ENCODE data around the gene TADA2A.

Gene TADA2A

DNA sequence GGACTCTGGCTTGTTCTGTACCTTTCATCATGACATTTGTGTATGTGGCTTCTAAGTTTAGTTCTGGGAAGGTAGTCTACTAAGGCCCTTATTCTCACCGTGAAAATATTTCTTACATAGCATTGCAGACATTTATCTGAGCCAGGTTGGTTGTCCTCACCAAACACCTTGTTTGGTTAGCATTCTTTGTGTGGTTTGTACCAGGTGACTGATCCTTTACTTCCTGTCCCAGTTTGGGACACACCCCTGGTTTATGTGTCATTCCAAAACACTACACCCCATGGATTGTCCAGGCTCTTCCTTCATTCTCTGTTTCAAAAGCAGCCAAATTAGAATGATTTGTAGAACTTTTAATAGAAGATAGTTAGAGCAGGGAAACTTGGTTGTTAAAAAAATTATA is 59.8 kb downstream of the TADA2A start:
- no peaks in the 10 kb centered on the region for H3K27me3 ChIP-seq (ENCODE audit: insufficient read depth, low read length)
- H3K27ac ChIP-seq (ENCODE audit: low read depth, low read length, poor library complexity, severe bottlenecking) = no peak overlapping the region
- no peak overlapping the region for H3K9ac ChIP-seq (ENCODE audit: low read length)
- TF ChIP-seq, protein P1, sequence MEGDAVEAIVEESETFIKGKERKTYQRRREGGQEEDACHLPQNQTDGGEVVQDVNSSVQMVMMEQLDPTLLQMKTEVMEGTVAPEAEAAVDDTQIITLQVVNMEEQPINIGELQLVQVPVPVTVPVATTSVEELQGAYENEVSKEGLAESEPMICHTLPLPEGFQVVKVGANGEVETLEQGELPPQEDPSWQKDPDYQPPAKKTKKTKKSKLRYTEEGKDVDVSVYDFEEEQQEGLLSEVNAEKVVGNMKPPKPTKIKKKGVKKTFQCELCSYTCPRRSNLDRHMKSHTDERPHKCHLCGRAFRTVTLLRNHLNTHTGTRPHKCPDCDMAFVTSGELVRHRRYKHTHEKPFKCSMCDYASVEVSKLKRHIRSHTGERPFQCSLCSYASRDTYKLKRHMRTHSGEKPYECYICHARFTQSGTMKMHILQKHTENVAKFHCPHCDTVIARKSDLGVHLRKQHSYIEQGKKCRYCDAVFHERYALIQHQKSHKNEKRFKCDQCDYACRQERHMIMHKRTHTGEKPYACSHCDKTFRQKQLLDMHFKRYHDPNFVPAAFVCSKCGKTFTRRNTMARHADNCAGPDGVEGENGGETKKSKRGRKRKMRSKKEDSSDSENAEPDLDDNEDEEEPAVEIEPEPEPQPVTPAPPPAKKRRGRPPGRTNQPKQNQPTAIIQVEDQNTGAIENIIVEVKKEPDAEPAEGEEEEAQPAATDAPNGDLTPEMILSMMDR (IDR thresholded peaks at IDR 0.05; ENCODE audit: low read length) = no peak
- no peak for TF ChIP-seq EZH2 (IDR thresholded peaks at IDR 0.05; ENCODE audit: borderline replicate concordance, low read length)
- H4K20me1 ChIP-seq (ENCODE audit: insufficient read depth, low read length) = no peaks in the 10 kb centered on the region
- no peak overlapping the region for H3K4me3 ChIP-seq (ENCODE audit: low read depth, low read length, poor library complexity, severe bottlenecking)
- H3K4me1 ChIP-seq (ENCODE audit: insufficient read depth, low read length, severe bottlenecking) = no peaks in the 10 kb centered on the region
- no peaks in the 10 kb centered on the region for H3K9me2 ChIP-seq (ENCODE audit: low read depth, low read length)
- no peaks in the 10 kb centered on the region for H3K9me3 ChIP-seq (ENCODE audit: low read length)
- no peaks in the 10 kb centered on the region for H3K79me2 ChIP-seq (ENCODE audit: insufficient read depth, low read length)
- H3F3A ChIP-seq (ENCODE audit: insufficient read depth, low read length) = no peaks in the 10 kb centered on the region
- no peak overlapping the region for H3K4me2 ChIP-seq (ENCODE audit: low read length)
- H2AFZ ChIP-seq (ENCODE audit: low read length) = no peak overlapping the region
- peaks cover 62% of the 10 kb centered on the region for H3K36me3 ChIP-seq (ENCODE audit: insufficient read depth, low read length)

DNA sequence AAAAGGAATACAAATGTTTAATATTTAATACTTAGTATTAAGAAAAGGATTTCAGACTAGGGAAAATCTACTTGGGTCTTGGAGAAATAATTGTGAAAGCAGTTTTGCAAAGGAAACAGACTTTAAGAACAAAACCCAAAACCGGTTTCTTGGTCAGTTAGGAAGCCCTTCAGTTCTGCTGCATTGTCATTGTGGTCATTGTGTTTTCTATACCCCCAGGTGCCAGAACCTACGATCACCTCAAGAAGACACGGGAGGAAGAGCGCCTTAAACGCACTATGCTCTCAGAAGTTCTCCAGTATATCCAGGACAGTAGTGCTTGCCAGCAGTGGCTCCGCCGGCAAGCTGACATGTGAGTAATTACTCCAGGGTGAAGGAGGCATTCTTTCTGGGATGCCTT is 63.5 kb downstream of the TADA2A start:
- H3K9me3 ChIP-seq (ENCODE audit: low read length) = no peaks in the 10 kb centered on the region
- H3K4me3 ChIP-seq (ENCODE audit: low read depth, low read length, poor library complexity, severe bottlenecking) = no peak overlapping the region
- no peaks in the 10 kb centered on the region for H3K4me1 ChIP-seq (ENCODE audit: insufficient read depth, low read length, severe bottlenecking)
- H2AFZ ChIP-seq (ENCODE audit: low read length) = no peak overlapping the region
- H3K9ac ChIP-seq (ENCODE audit: low read length) = no peak overlapping the region
- TF ChIP-seq, protein P1 (IDR thresholded peaks at IDR 0.05; ENCODE audit: low read length) = no peak
- no peaks in the 10 kb centered on the region for H3K27me3 ChIP-seq (ENCODE audit: insufficient read depth, low read length)
- no peaks in the 10 kb centered on the region for H4K20me1 ChIP-seq (ENCODE audit: insufficient read depth, low read length)
- H3K79me2 ChIP-seq (ENCODE audit: insufficient read depth, low read length) = no peaks in the 10 kb centered on the region
- peaks cover 77% of the 10 kb centered on the region for H3K36me3 ChIP-seq (ENCODE audit: insufficient read depth, low read length)
- no peaks in the 10 kb centered on the region for H3K9me2 ChIP-seq (ENCODE audit: low read depth, low read length)
- no peak overlapping the region for H3K27ac ChIP-seq (ENCODE audit: low read depth, low read length, poor library complexity, severe bottlenecking)
- no peak overlapping the region for H3K4me2 ChIP-seq (ENCODE audit: low read length)
- no peaks in the 10 kb centered on the region for H3F3A ChIP-seq (ENCODE audit: insufficient read depth, low read length)

DNA sequence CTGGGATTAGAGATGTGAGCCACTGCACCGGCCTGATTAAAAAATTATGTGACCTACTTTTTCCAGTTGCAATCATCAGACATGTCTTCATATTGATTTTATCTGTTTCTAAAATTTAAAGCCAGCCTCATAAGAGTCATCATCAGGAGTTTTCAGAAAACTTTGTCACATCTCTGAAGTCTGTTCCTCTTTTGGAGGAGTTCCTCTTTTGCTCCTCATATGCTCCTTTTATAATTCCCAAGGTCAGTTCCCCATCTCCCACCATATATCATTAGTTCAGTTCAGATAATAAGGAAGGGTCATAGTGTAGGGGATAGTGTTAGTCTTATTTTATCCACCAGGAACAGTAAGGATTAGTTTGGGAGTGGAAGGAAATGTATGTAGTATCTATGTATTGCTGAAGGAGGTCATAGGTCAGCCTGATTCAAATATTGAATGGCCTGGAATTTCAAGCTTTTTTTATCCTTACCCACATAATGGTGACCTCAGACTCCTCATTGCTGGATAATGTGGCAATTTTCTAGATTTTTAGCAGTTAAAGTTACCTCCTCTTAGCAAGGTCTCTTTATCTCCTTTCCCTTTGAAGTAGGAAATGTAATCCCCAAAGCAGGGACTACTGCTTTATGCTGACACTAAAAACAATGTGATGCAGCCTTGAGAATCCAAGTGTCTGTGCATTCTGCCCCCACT is 69.2 kb downstream of the TADA2A start:
- H3K4me2 ChIP-seq (ENCODE audit: low read length) = no peak overlapping the region

More for the DNA sequence above, 69.2 kb downstream of the TADA2A start:
- H3K27me3 ChIP-seq (ENCODE audit: insufficient read depth, low read length) = no peaks in the 10 kb centered on the region
- no peaks in the 10 kb centered on the region for H3K9me3 ChIP-seq (ENCODE audit: low read length)
- H3K36me3 ChIP-seq (ENCODE audit: insufficient read depth, low read length) = peaks cover 81% of the 10 kb centered on the region
- no peak overlapping the region for H3K27ac ChIP-seq (ENCODE audit: low read depth, low read length, poor library complexity, severe bottlenecking)
- no peak overlapping the region for H3K9ac ChIP-seq (ENCODE audit: low read length)
- no peaks in the 10 kb centered on the region for H4K20me1 ChIP-seq (ENCODE audit: insufficient read depth, low read length)
- H3K9me2 ChIP-seq (ENCODE audit: low read depth, low read length) = no peaks in the 10 kb centered on the region
- H3F3A ChIP-seq (ENCODE audit: insufficient read depth, low read length) = no peaks in the 10 kb centered on the region
- no peak overlapping the region for H3K4me3 ChIP-seq (ENCODE audit: low read depth, low read length, poor library complexity, severe bottlenecking)
- H2AFZ ChIP-seq (ENCODE audit: low read length) = no peak overlapping the region
- no peak for TF ChIP-seq EZH2 (IDR thresholded peaks at IDR 0.05; ENCODE audit: borderline replicate concordance, low read length)
- TF ChIP-seq, protein P1 (IDR thresholded peaks at IDR 0.05; ENCODE audit: low read length) = no peak
- no peaks in the 10 kb centered on the region for H3K4me1 ChIP-seq (ENCODE audit: insufficient read depth, low read length, severe bottlenecking)
- H3K79me2 ChIP-seq (ENCODE audit: insufficient read depth, low read length) = no peaks in the 10 kb centered on the region

All from OCI-LY1 (cell line).